Measurements from ENCODE around the gene OR52D1. TPM values are rescaled to one million over a fixed set of nuclear protein-coding genes. Genes with fewer than 3 reads are reported as not detected.
A peak's percentile ranks its signal among the peaks of the same experiment; 100 is the strongest.

Gene OR52D1
- total and polyA plus RNA-seq, 9 of the 15 experiments (the other 6 are each of a cell fraction or from before 2014, with no cell fraction given): 0.14 to 1.3 (median 0.97) TPM; not detected in 6

GRCh38 chr11:5504403-5504921 is 16.0 kb downstream of the OR52D1 start (continued):
- peak in 1 of 2 experiments; percentile 48 for TF ChIP-seq AFF1 (IDR thresholded peaks at IDR 0.05; ENCODE audit: low read depth in 1 of 2, partially characterized antibody in 2 of 2)
- TF ChIP-seq EP300 (IDR thresholded peaks at IDR 0.05; ENCODE audit: low read length): 0 out of 2 replicates have a peak, but pooled peaks have one; percentile 2
- TF ChIP-seq HMGN3 (IDR thresholded peaks at IDR 0.05; ENCODE audit: borderline replicate concordance, extremely low read depth, insufficient read length, low read depth, low read length): no peak
- TF ChIP-seq MEIS2 (IDR thresholded peaks at IDR 0.05; ENCODE audit: partially characterized antibody): peak; percentile 51
- TF ChIP-seq RBM14 (IDR thresholded peaks at IDR 0.05; ENCODE audit: borderline replicate concordance, insufficient read depth, low read depth, low read length): no peak
- peak; percentile 67 for TF ChIP-seq TAL1 (IDR thresholded peaks at IDR 0.05)
- no peak for TF ChIP-seq REST (IDR thresholded peaks at IDR 0.05; ENCODE audit: borderline replicate concordance)
- no peak for TF ChIP-seq REST (CRISPR knock-in tag; IDR thresholded peaks at IDR 0.05; ENCODE audit: low read depth)
- no peak for TF ChIP-seq ZNF232 (CRISPR knock-in tag; IDR thresholded peaks at IDR 0.05)
- peak; percentile 61 for TF ChIP-seq TCF3 (CRISPR knock-in tag; IDR thresholded peaks at IDR 0.05)
- no peak for TF ChIP-seq RBM39 (optimal IDR thresholded peaks at IDR 0.05; ENCODE audit: low read depth, low read length)
- TF ChIP-seq TFAM (CRISPR knock-in tag; conservative IDR thresholded peaks at IDR 0.05): no peak
- TF ChIP-seq ZNF212 (CRISPR knock-in tag; IDR thresholded peaks at IDR 0.05): no peak
- no peak for TF ChIP-seq USF1 (CRISPR knock-in tag; IDR thresholded peaks at IDR 0.05)
- no peak for TF ChIP-seq ZNF780A (CRISPR knock-in tag; IDR thresholded peaks at IDR 0.05)
- 0 out of 2 replicates have a peak, but pooled peaks have one; percentile 24 for TF ChIP-seq MTA1 (IDR thresholded peaks at IDR 0.05; ENCODE audit: borderline replicate concordance)

Measured in K562 (cell line).